Tibial nerve (tissue), 4 donors: ENCODE results near the gene ENTPD1.
"Not testable (repeated sequence)": the region's sequence is repeated elsewhere in the genome, so short reads cannot be mapped to it uniquely, and the experiment has no call there.

Experiments
- CTCF ChIP-seq, 5 experiments: fragments of 200-600 bp in 3 of 5; fragments of 450-650 bp in 2 of 5; sonication (generic) in 3 of 5; IDR thresholded peaks; one replicate each; pipeline ENCODE4 v1.5.1; 2016 to 2019; ENCODE audit warnings: antibody characterized with exemption in 5 of 5, mild to moderate bottlenecking in 3 of 5, moderate library complexity in 2 of 5
- EP300 ChIP-seq, 2 donors: sonication (generic); formaldehyde crosslinking; IDR thresholded peaks; one replicate each; pipeline ENCODE4 v1.6.1; 2017; ENCODE audit warnings: antibody characterized with exemption in 2 of 2, mild to moderate bottlenecking in 1 of 2
- POLR2A ChIP-seq, 2 donors: fragments of 450-650 bp; IDR thresholded peaks; one replicate each; pipeline ENCODE4 v1.6.1; 2017; ENCODE audit warnings: antibody characterized with exemption in 2 of 2, mild to moderate bottlenecking in 2 of 2, moderate library complexity in 2 of 2

- TF ChIP-seq CTCF, POLR2A, EP300 (IDR thresholded peaks at IDR 0.05): not testable (repeated sequence)
Observed at GRCh38 chr10:95732907-95733306, 23.1 kb upstream of the ENTPD1 start.
